Esophagus (tissue), 2 donors: ENCODE measurements around the gene AADACL3. TPM values are rescaled to one million over a fixed set of nuclear protein-coding genes. Genes with fewer than 3 reads are reported as not detected.
"Not testable (repeated sequence)": the region's sequence is repeated elsewhere in the genome, so short reads cannot be mapped to it uniquely, and the experiment has no call there.

Source experiments
- H3K27ac ChIP-seq, 2 donors: one replicate each; pipeline ENCODE4 v1.5.1; 2013; ENCODE audit warnings: low read depth in 2 of 2, mild to moderate bottlenecking in 2 of 2, inconsistent platforms in 1 of 2, low read length in 1 of 2, moderate library complexity in 1 of 2
- H3K27me3 ChIP-seq, 2 donors: one replicate each; pipeline ENCODE4 v1.6.1; 2013; ENCODE audit warnings: low read length in 2 of 2, control low read depth in 1 of 2, mild to moderate bottlenecking in 1 of 2; ENCODE audit not compliant: insufficient read depth in 2 of 2, control insufficient read depth in 1 of 2
- H3K36me3 ChIP-seq, 2 donors: one replicate each; pipeline ENCODE4 v1.6.1; 2013; ENCODE audit warnings: low read length in 1 of 2; ENCODE audit not compliant: control insufficient read depth in 2 of 2, insufficient read depth in 2 of 2
- H3K4me1 ChIP-seq, 2 donors: one replicate each; pipeline ENCODE4 v1.6.1; 2013; ENCODE audit warnings: low read length in 1 of 2; ENCODE audit not compliant: control insufficient read depth in 2 of 2, insufficient read depth in 2 of 2
- H3K4me3 ChIP-seq, 2 donors: one replicate each; pipeline ENCODE4 v1.5.1; 2013; ENCODE audit warnings: low read length in 2 of 2, mild to moderate bottlenecking in 2 of 2, low read depth in 1 of 2, moderate library complexity in 1 of 2
- H3K9me3 ChIP-seq, 2 donors: one replicate each; pipeline ENCODE4 v1.6.1; 2013; ENCODE audit warnings: mild to moderate bottlenecking in 2 of 2, low read depth in 1 of 2, low read length in 1 of 2, moderate library complexity in 1 of 2; ENCODE audit not compliant: control insufficient read depth in 2 of 2, insufficient read depth in 1 of 2
- WGBS, 2 donors: extraction: QIAGEN DNeasy Blood & Tissue Kit; methylation state at CpG; one replicate each; pipeline ENCODE4 v1.1.7; 2013; 5-methylcytosine and 5-hydroxymethylcytosine counted together
- polyA plus RNA-seq, 2 donors: library from polyadenylated mRNA; stranded (reverse); fragments of 200-250 nt; gene quantifications; one replicate each; pipeline ENCODE4 v1.2.3, GENCODE V29; 2013
- donor health status: healthy with polysubstance abuse.
- donor health status: Bipolar disorder and iron deficiency.

AADACL3 gene
- polyA plus RNA-seq, 2 donors, result not detected

- Histone ChIP-seq H3K4me3 (no peak overlapping the region), H3K9me3 (no peaks in the 10 kb centered on the region), H3K36me3 (no peaks in the 10 kb centered on the region), H3K27me3 (no peaks in the 10 kb centered on the region), H3K27ac (no peak overlapping the region), H3K4me1 (no peaks in the 10 kb centered on the region)
- 66 to 80% methylated on average over 1 of the region's 1 CpG for WGBS, 2 donors
Observed at GRCh38 chr1:12712076-12712475, 3.8 kb upstream of the AADACL3 start.

- Histone ChIP-seq H3K27me3 (no peaks in the 10 kb centered on the region), H3K4me3 (no peak overlapping the region), H3K4me1 (no peaks in the 10 kb centered on the region), H3K9me3 (no peaks in the 10 kb centered on the region), H3K36me3 (no peaks in the 10 kb centered on the region), H3K27ac (no peak overlapping the region)
- 87% methylated on average over 8 of the region's 8 CpGs for WGBS, 2 donors
Observed at GRCh38 chr1:12712929-12713328, 3.0 kb upstream of the AADACL3 start.

- not testable (repeated sequence) for H3K27ac ChIP-seq, H3K4me3 ChIP-seq
- 72 to 78% methylated on average over 5 of the region's 5 CpGs for WGBS, 2 donors
Observed at GRCh38 chr1:12713651-12714050, 2.3 kb upstream of the AADACL3 start.

GRCh38 chr1:12714710-12715475, 1.0 kb upstream of the AADACL3 start:
- 77 to 80% methylated on average over 3 of the region's 3 CpGs for WGBS, 2 donors
- no peak overlapping the region for H3K4me3 ChIP-seq
- H3K4me1 ChIP-seq, result no peaks in the 10 kb centered on the region
- no peaks in the 10 kb centered on the region for H3K36me3 ChIP-seq
- no peaks in the 10 kb centered on the region for H3K27me3 ChIP-seq
- no peaks in the 10 kb centered on the region for H3K9me3 ChIP-seq
- H3K27ac ChIP-seq, result no peak overlapping the region

More at GRCh38 chr1:12713651-12714050, 2.3 kb upstream of the AADACL3 start:
- H3K9me3 ChIP-seq, H3K36me3 ChIP-seq, H3K4me1 ChIP-seq, H3K27me3 ChIP-seq: not testable (repeated sequence)

GRCh38 chr1:12717301-12717838, 1.5 kb downstream of the AADACL3 start:
- no peaks in the 10 kb centered on the region for H3K4me1 ChIP-seq
- no peaks in the 10 kb centered on the region for H3K36me3 ChIP-seq
- WGBS, 2 donors, result 77 to 85% methylated on average over 7 of the region's 7 CpGs
- no peak overlapping the region for H3K4me3 ChIP-seq
- H3K27ac ChIP-seq, result no peak overlapping the region
- H3K9me3 ChIP-seq, result no peaks in the 10 kb centered on the region
- no peaks in the 10 kb centered on the region for H3K27me3 ChIP-seq

- Histone ChIP-seq H3K9me3 (peaks cover 0 to 2% of the 10 kb centered on the region in 2 donors), H3K27me3 (no peaks in the 10 kb centered on the region), H3K4me3 (no peak overlapping the region), H3K27ac (no peak overlapping the region), H3K4me1 (no peaks in the 10 kb centered on the region), H3K36me3 (no peaks in the 10 kb centered on the region)
- 38 to 39% methylated on average over 1 of the region's 1 CpG for WGBS, 2 donors
Observed at GRCh38 chr1:12722626-12723025, 6.7 kb downstream of the AADACL3 start.

- H3K4me3 ChIP-seq, result no peak overlapping the region
- H3K27me3 ChIP-seq, result no peaks in the 10 kb centered on the region
- WGBS, 2 donors, result 84 to 86% methylated on average over 2 of the region's 2 CpGs
- no peak overlapping the region for H3K27ac ChIP-seq
- H3K36me3 ChIP-seq, result no peaks in the 10 kb centered on the region
- no peaks in the 10 kb centered on the region for H3K4me1 ChIP-seq
- peaks cover 0 to 2% of the 10 kb centered on the region in 2 donors for H3K9me3 ChIP-seq
Observed at GRCh38 chr1:12728391-12728790, 12.5 kb downstream of the AADACL3 start.

GRCh38 chr1:12730156-12730555, 14.2 kb downstream of the AADACL3 start:
- 68 to 86% methylated on average over 1 of the region's 1 CpG for WGBS, 2 donors
- Histone ChIP-seq H3K27ac (no peak overlapping the region), H3K4me3 (no peak overlapping the region), H3K27me3 (no peaks in the 10 kb centered on the region), H3K4me1 (no peaks in the 10 kb centered on the region), H3K36me3 (no peaks in the 10 kb centered on the region), H3K9me3 (peaks cover 0 to 2% of the 10 kb centered on the region in 2 donors)

GRCh38 chr1:12731084-12731483, 15.2 kb downstream of the AADACL3 start:
- not testable (repeated sequence) for H3K27me3 ChIP-seq, H3K36me3 ChIP-seq, H3K27ac ChIP-seq, H3K9me3 ChIP-seq, H3K4me1 ChIP-seq, H3K4me3 ChIP-seq
- WGBS, 2 donors, result 72 to 82% methylated on average over 2 of the region's 2 CpGs

- Histone ChIP-seq H3K4me3 (no peak overlapping the region), H3K27ac (no peak overlapping the region), H3K36me3 (no peaks in the 10 kb centered on the region), H3K9me3 (no peaks in the 10 kb centered on the region), H3K4me1 (no peaks in the 10 kb centered on the region), H3K27me3 (peaks cover 0 to 3% of the 10 kb centered on the region in 2 donors)
- WGBS, 2 donors, result 77 to 83% methylated on average over 3 of the region's 3 CpGs
Observed at GRCh38 chr1:12734651-12735050, 18.7 kb downstream of the AADACL3 start.
